HG03460 (cell line): Measurements from ENCODE around the gene SIAH3.

Source experiments
- ATAC-seq: cut with Tn5 transposase; IDR thresholded peaks from one replicate; pipeline ENCODE4 v1.9.1; 2021; ENCODE audit not compliant: unreplicated experiment

SIAH3 gene

GRCh38 chr13:45744979-45745378 is 106.6 kb downstream of the SIAH3 start:
- no peak for ATAC-seq

GRCh38 chr13:45742985-45743384 is 108.6 kb downstream of the SIAH3 start:
- ATAC-seq: no peak

GRCh38 chr13:45737571-45738017 is 114.0 kb downstream of the SIAH3 start:
- ATAC-seq: no peak

DNA sequence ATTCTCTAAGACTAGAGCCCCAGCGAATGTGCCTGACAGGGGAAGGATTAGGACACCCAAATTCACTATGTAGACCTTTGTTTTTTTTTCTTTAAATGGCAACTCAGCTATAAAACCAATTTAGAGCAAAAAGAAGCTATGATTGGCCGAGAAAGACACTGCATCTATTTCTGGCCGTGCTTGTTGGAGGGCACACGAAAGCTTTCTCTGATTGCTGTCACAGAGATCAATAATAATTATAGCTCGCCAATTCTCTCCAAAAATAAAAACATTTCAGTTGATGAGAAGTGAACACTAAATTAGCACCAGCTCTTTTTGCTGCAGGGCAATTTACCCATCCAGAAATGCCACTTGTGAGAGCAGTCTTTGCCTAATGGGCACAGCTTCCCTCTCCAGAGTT is 118.2 kb downstream of the SIAH3 start:
- no peak for ATAC-seq

GRCh38 chr13:45732916-45733315 is 118.6 kb downstream of the SIAH3 start:
- ATAC-seq: no peak

DNA sequence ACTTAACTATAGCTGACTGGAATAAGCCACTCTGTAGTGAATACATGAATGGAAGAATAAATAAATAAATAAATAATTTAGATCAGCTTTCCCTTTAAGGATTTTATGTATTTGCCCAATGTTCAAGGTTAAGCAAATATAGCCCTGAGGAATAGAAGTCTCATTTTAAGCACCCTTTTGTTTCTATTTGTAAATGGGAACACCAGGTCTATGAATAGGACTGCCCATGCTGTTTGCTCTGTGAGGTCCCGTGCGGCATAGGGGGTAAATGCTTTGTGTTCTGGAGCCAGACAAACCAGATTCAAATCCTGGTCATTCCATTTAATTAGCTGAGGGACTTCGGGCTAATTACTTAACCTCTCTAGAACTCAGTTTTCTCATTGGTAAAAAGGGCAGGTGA is 120.1 kb downstream of the SIAH3 start:
- ATAC-seq: no peak

DNA sequence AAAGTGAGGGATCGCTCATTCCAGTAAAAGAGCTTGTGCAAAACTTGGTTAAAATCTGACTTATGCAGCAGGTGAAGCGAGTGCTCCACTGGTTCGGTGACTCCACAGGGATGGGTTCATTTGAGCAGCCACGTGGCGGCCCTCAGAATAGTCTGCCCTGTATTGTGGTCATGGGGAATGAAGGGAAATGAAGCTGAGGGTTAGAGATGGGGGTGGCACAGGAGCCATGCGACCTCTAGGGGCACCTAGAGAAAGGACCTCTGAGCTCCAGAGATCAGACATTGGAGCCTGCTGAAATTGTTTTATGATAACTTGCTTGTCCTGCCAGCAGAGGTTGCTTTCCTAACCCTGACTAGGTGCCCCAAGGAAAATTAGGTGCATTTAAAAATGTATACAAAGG is 122.8 kb downstream of the SIAH3 start:
- no peak for ATAC-seq
